ENCODE data around the gene ROR2. TPM values are rescaled to one million over a fixed set of nuclear protein-coding genes. Genes with fewer than 3 reads are reported as not detected.

ROR2 gene
- total RNA-seq, 1 experiment from 2014 or later: 2.7 TPM

DNA sequence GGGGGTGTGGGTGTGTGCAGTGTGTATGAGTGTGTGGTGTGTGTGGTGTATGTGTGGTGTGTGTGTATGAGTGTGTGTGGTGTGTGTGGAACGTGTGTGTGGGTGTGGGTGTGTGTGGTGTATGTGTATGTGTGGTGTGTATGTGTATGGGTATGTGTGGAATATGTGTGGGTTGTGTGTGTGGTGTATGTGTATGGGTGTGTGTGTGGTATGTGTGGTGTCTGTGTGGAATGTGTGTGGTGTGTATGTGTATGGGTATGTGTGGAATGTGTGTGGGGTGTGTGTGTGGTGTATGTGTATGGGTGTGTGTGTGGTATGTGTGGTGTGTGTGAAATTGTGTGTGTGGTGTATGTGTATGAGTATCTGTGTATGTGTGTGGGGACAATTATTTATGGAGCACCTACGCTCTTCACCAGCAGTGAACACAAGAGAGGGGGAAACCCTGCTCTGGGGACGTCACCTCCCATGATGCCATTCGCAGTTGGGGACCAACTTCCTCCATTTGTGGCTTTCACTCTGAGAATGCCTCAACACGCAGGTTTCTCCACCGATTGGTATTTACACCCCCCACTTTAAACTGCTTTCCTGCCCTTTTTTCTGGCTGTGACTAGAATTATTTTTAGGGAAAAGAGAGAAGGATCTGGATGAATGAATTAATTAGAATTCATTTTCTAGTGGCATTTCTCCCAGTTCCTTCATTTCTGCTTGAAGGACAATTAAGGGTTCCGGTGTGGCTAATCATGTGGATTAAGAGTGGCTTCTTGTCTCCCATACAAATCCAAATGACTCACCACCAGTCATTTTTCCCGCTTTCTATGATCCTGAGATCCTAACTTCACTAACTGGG lies 238.1 kb downstream of the ROR2 start:
- TF ChIP-seq, protein P1, sequence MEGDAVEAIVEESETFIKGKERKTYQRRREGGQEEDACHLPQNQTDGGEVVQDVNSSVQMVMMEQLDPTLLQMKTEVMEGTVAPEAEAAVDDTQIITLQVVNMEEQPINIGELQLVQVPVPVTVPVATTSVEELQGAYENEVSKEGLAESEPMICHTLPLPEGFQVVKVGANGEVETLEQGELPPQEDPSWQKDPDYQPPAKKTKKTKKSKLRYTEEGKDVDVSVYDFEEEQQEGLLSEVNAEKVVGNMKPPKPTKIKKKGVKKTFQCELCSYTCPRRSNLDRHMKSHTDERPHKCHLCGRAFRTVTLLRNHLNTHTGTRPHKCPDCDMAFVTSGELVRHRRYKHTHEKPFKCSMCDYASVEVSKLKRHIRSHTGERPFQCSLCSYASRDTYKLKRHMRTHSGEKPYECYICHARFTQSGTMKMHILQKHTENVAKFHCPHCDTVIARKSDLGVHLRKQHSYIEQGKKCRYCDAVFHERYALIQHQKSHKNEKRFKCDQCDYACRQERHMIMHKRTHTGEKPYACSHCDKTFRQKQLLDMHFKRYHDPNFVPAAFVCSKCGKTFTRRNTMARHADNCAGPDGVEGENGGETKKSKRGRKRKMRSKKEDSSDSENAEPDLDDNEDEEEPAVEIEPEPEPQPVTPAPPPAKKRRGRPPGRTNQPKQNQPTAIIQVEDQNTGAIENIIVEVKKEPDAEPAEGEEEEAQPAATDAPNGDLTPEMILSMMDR (conservative IDR thresholded peaks at IDR 0.05): no peak
- no peak overlapping the region for H3T11ph ChIP-seq (ENCODE audit: low read length)
- no peak overlapping the region for H4K8ac ChIP-seq (replicated peaks; ENCODE audit: insufficient read length, low read depth, low read length)
- peaks cover 7 to 9% of the 10 kb centered on the region in 2 experiments; a peak in 4 of 5 replicates for H3K9me3 Mint-ChIP-seq
- H2BK15ac ChIP-seq (ENCODE audit: low read depth, low read length): no peak overlapping the region
- no peaks in the 10 kb centered on the region for H3K79me2 ChIP-seq (ENCODE audit: insufficient read depth, low read length)
- no peaks in the 10 kb centered on the region for H3K4me1 ChIP-seq (ENCODE audit: insufficient read depth, low read length)
- peaks cover 0 to 6% (median 0%) of the 10 kb centered on the region in 3 experiments; a peak in 1 of 7 replicates for H3K36me3 Mint-ChIP-seq (ENCODE audit: insufficient read depth in 1 of 3, low read depth in 3 of 3)
- H3K56ac ChIP-seq (ENCODE audit: insufficient read length, low read depth, low read length): no peak overlapping the region
- H2BK20ac ChIP-seq (ENCODE audit: low read depth, low read length, poor library complexity, severe bottlenecking): no peak overlapping the region
- H3K23ac ChIP-seq (ENCODE audit: insufficient read length, low read depth, low read length): no peak overlapping the region
- no peak overlapping the region for H3K27ac Mint-ChIP-seq
- DNase-seq: no peak
- no peak overlapping the region for H3K27ac ChIP-seq (ENCODE audit: insufficient read length, low read depth, low read length)
- no peak overlapping the region for H3K4ac ChIP-seq (ENCODE audit: low read depth, low read length)
- no peak overlapping the region for H4K91ac ChIP-seq (ENCODE audit: insufficient read length, low read depth, low read length)
- H2BK12ac ChIP-seq (ENCODE audit: insufficient read length, low read depth, low read length): no peak overlapping the region
- WGBS (ENCODE audit: extremely low coverage, insufficient read length, low lambda C conversion rate): 100% methylated on average over 1 of the region's 8 CpGs
- no peak overlapping the region for H3K4me3 Mint-ChIP-seq
- H3K4me2 ChIP-seq (ENCODE audit: insufficient read depth, insufficient read length, low read length): no peak overlapping the region
- no peak overlapping the region for H2BK5ac ChIP-seq (ENCODE audit: insufficient read length, low read length)
- H3K18ac ChIP-seq (ENCODE audit: insufficient read length, low read depth, low read length): no peak overlapping the region
- peaks cover 8% of the 10 kb centered on the region for H3K27me3 Mint-ChIP-seq (ENCODE audit: low read depth)
- no peak overlapping the region for H2AK5ac ChIP-seq (ENCODE audit: insufficient read length, low read length)
- no peak overlapping the region for H3K14ac ChIP-seq (ENCODE audit: insufficient read depth, low read length)
- no peaks in the 10 kb centered on the region for H3K27me3 ChIP-seq (ENCODE audit: insufficient read depth, low read length)
- H2BK120ac ChIP-seq (ENCODE audit: low read depth, low read length, poor library complexity, severe bottlenecking): no peak overlapping the region
- no peaks in the 10 kb centered on the region for H3K23me2 ChIP-seq (ENCODE audit: insufficient read length, low read depth, low read length, poor library complexity, severe bottlenecking)
- no peak overlapping the region for H2AFZ ChIP-seq (ENCODE audit: low read length)
- no peak overlapping the region for H4K5ac ChIP-seq (ENCODE audit: insufficient read length, low read depth, low read length)
- no peak overlapping the region for H3K9ac ChIP-seq (ENCODE audit: extremely low read depth, insufficient read length, low read length)
- no peaks in the 10 kb centered on the region for H3K79me1 ChIP-seq (ENCODE audit: insufficient read depth, low read depth, low read length, poor library complexity, severe bottlenecking)
- no peaks in the 10 kb centered on the region for H4K20me1 ChIP-seq (ENCODE audit: control insufficient read depth, insufficient read depth, insufficient read length)
- peaks cover 4 to 5% of the 10 kb centered on the region in 2 experiments; a peak in 3 of 4 replicates for H3K4me1 Mint-ChIP-seq
- no peaks in the 10 kb centered on the region for H3K9me3 ChIP-seq (ENCODE audit: control insufficient read depth, low read depth, low read length)
